HG03108 (cell line): Measurements from ENCODE around the gene LRRC51.
"Not testable (repeated sequence)": the region's sequence is repeated elsewhere in the genome, so short reads cannot be mapped to it uniquely, and the experiment has no call there.

Experiments
- ATAC-seq: cut with Tn5 transposase; IDR thresholded peaks from one replicate; pipeline ENCODE4 v1.9.1; 2021; ENCODE audit warnings: moderate library complexity; ENCODE audit not compliant: unreplicated experiment

Gene LRRC51

DNA sequence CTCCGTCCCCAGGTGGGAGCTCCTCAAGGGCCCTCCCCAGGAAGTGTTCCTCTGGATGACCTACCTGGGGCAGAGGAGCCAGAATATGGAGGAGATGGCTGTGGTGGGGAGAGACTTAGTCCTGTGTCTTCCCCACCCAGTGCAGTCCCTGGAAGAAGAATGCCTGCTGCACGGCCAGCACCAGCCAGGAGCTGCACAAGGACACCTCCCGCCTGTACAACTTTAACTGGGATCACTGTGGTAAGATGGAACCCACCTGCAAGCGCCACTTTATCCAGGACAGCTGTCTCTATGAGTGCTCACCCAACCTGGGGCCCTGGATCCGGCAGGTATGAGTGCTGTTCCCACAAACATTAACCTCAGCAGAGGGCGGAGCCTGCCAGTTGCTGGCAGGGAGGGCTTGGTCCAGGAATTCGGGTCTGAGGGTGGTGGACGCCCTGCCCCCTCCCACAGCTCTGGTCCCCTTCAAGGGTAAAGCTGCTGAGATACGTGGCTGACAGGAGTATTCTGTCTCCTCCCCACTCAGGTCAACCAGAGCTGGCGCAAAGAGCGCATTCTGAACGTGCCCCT lies 58.3 kb downstream of the LRRC51 start:
- ATAC-seq, result no peak

DNA sequence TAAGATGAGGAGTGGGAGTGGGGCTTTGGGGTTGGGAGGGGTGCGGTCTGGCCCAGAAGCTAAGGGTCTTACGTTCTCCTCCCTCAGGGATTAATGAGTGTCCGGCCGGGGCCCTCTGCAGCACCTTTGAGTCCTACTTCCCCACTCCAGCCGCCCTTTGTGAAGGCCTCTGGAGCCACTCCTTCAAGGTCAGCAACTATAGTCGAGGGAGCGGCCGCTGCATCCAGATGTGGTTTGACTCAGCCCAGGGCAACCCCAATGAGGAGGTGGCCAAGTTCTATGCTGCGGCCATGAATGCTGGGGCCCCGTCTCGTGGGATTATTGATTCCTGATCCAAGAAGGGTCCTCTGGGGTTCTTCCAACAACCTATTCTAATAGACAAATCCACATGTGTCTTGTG lies 58.9 kb downstream of the LRRC51 start:
- ATAC-seq, result no peak

DNA sequence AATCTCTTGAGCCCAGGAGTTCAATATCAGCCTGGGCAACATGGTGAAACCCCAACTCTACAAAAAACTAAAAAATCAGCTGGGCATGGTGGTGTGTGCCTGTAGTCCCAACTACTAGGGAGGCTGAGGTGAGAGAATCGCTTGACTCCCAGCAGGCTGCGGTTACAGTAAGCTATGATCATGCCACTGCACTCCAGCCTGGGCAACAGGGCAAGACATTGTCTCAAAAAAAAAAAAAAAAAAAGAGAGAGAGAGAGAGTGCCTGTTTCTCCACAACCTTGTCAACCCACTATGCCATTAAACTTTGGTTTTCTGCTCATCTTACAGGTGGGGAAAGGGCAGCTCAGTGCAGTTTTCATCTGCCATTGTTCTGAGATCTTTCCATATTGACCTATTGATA lies 60.0 kb downstream of the LRRC51 start:
- no peak for ATAC-seq

DNA sequence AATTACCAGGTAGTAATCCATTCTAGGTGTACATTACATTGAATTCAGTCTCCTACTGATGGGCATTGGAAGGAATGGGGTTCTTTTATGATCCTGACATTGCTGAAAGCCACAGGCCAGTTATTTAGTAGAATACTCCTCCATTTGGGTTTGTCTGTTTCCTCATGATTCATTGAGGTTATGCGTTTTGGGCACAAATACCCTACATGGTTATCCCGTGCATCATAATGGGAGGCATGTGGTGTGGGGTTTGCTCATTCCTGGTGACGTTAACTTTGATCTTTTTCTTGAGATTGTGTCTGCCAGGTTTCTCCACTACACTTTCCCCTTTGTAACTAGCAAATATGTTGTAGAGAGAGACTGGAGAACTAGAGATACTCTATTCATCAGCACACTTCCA lies 60.4 kb downstream of the LRRC51 start:
- no peak for ATAC-seq

- not testable (repeated sequence) for ATAC-seq
These were observed 61.4 kb downstream of the LRRC51 start for GRCh38 chr11:72142086-72142485.

- ATAC-seq, result not testable (repeated sequence)
These were observed 61.9 kb downstream of the LRRC51 start for GRCh38 chr11:72142543-72142942.

GRCh38 chr11:72144807-72145565 lies 64.3 kb downstream of the LRRC51 start:
- ATAC-seq, result no peak
